ENCODE results near the gene TMCO1.

DNA sequence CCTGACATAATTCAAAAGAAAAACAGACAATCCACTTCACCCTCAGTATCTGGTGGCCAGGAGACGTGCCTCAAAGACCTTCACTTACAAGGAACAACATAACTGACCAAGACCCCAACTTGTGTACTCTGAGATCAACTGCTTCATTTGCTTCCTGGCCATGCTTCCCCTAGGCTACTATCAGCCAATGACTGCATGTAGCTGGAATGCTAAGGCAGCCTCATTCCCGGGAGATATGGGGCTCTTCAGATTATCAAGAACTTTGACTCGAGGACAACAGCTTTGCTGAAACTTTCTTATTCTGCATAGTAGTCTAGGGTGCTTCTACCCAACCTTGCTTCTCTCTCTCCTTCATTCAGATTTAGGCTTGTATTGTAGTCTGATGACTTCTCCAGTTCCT lies 47.1 kb upstream of the TMCO1 start:
- TF ChIP-seq, protein P1, sequence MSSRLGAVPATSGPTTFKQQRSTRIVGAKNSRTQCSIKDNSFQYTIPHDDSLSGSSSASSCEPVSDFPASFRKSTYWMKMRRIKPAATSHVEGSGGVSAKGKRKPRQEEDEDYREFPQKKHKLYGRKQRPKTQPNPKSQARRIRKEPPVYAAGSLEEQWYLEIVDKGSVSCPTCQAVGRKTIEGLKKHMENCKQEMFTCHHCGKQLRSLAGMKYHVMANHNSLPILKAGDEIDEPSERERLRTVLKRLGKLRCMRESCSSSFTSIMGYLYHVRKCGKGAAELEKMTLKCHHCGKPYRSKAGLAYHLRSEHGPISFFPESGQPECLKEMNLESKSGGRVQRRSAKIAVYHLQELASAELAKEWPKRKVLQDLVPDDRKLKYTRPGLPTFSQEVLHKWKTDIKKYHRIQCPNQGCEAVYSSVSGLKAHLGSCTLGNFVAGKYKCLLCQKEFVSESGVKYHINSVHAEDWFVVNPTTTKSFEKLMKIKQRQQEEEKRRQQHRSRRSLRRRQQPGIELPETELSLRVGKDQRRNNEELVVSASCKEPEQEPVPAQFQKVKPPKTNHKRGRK (CRISPR knock-in tag; IDR thresholded peaks at IDR 0.05): no peak
- TF ChIP-seq GFI1 (CRISPR knock-in tag; IDR thresholded peaks at IDR 0.05; ENCODE audit: borderline replicate concordance) (no peak), ARNT (IDR thresholded peaks at IDR 0.05) (no peak), FOXK1 (CRISPR knock-in tag; IDR thresholded peaks at IDR 0.05; ENCODE audit: borderline replicate concordance, low read depth) (no peak), SMAD3 (CRISPR knock-in tag; IDR thresholded peaks at IDR 0.05) (no peak), MEIS1 (CRISPR knock-in tag; IDR thresholded peaks at IDR 0.05; ENCODE audit: borderline replicate concordance) (no peak), FIP1L1 (IDR thresholded peaks at IDR 0.05; ENCODE audit: borderline replicate concordance, insufficient read depth, low read depth, low read length) (no peak)

Measured in HepG2 (cell line).